ENCODE data around the gene PBX1.

Gene PBX1

DNA sequence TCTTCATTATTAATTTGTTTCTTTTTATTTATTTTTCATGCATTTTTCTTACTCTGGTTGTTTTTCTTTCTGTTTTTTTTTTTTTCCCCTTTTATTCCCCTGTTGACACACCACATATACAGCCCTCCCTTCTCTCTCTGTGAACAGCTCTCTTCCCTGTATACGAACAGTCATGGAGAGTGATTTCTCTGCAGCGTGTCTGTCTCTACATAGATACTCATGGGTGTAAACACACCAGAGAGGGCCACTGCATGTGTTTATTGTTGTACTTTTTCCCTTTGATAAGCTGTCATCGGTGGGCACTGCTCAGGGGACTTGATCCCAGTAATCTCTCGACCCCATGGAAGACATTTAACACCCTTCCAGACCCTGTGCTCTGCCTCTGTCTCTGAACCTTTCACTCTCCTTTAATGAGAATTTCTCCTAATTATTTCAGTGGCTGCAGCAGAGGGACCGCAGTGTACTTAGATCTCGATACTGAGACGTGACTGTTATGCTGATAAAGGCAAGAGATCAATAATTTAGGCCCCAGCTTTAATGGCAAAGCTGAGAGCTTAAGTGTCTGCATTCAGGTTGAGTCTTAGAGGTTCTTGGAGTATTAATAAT lies 113.1 kb downstream of the PBX1 start:
- H3K4me2 ChIP-seq (ENCODE audit: low read length) = no peak overlapping the region
- no peak overlapping the region for H3K27ac ChIP-seq (ENCODE audit: low read length)
- H3K4me3 ChIP-seq (ENCODE audit: low read length) = no peak overlapping the region
- H3K9ac ChIP-seq (ENCODE audit: low read length) = no peak overlapping the region
- H3K9me3 ChIP-seq (ENCODE audit: insufficient read depth, low read length) = peaks cover 3% of the 10 kb centered on the region; the same call in 1 of the 2 replicates
- no peaks in the 10 kb centered on the region for H4K20me1 ChIP-seq (ENCODE audit: insufficient read depth, low read length)
- H3K27me3 ChIP-seq (ENCODE audit: low read depth, low read length) = no peaks in the 10 kb centered on the region
- no peak overlapping the region for H2AFZ ChIP-seq (ENCODE audit: low read depth, low read length)
- TF ChIP-seq, protein P1, sequence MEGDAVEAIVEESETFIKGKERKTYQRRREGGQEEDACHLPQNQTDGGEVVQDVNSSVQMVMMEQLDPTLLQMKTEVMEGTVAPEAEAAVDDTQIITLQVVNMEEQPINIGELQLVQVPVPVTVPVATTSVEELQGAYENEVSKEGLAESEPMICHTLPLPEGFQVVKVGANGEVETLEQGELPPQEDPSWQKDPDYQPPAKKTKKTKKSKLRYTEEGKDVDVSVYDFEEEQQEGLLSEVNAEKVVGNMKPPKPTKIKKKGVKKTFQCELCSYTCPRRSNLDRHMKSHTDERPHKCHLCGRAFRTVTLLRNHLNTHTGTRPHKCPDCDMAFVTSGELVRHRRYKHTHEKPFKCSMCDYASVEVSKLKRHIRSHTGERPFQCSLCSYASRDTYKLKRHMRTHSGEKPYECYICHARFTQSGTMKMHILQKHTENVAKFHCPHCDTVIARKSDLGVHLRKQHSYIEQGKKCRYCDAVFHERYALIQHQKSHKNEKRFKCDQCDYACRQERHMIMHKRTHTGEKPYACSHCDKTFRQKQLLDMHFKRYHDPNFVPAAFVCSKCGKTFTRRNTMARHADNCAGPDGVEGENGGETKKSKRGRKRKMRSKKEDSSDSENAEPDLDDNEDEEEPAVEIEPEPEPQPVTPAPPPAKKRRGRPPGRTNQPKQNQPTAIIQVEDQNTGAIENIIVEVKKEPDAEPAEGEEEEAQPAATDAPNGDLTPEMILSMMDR (IDR thresholded peaks at IDR 0.05; ENCODE audit: low read depth, low read length) = no peak
- TF ChIP-seq EZH2phosphoT487 (IDR thresholded peaks at IDR 0.05; ENCODE audit: low read depth) = no peak
- no peaks in the 10 kb centered on the region for H3K4me1 ChIP-seq (ENCODE audit: low read length)
- no peaks in the 10 kb centered on the region for H3K79me2 ChIP-seq (ENCODE audit: low read length)
- H3K36me3 ChIP-seq (replicated peaks; ENCODE audit: low read depth, low read length) = no peaks in the 10 kb centered on the region

DNA sequence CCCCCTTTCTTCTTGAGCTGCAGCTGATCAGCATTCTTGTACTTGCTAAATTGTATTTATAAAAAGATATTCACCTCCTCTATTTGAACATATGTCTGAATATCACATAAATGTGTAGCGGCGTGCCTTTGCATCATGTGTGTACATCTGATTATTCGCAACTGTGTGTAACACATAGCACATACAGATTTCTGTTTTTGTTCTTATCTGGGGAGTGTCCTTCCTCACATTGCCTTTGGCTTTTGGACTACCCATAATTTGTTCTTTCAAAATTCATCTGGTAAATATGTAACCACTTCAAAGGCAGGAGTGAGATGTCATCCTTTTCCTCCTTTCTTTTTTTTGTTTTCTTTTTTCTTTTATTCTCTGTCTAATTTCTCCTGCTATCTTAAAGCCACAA lies 113.6 kb downstream of the PBX1 start:
- H3K9me3 ChIP-seq (ENCODE audit: insufficient read depth, low read length) = peaks cover 3% of the 10 kb centered on the region; the same call in 1 of the 2 replicates
- H3K4me3 ChIP-seq (ENCODE audit: low read length) = no peak overlapping the region
- no peaks in the 10 kb centered on the region for H3K27me3 ChIP-seq (ENCODE audit: low read depth, low read length)
- TF ChIP-seq, protein P1 (IDR thresholded peaks at IDR 0.05; ENCODE audit: low read depth, low read length) = no peak
- no peak for TF ChIP-seq EZH2phosphoT487 (IDR thresholded peaks at IDR 0.05; ENCODE audit: low read depth)
- H2AFZ ChIP-seq (ENCODE audit: low read depth, low read length) = no peak overlapping the region
- H3K79me2 ChIP-seq (ENCODE audit: low read length) = no peaks in the 10 kb centered on the region
- no peak overlapping the region for H3K4me2 ChIP-seq (ENCODE audit: low read length)
- H3K4me1 ChIP-seq (ENCODE audit: low read length) = no peaks in the 10 kb centered on the region
- H3K9ac ChIP-seq (ENCODE audit: low read length) = no peak overlapping the region
- H3K27ac ChIP-seq (ENCODE audit: low read length) = no peak overlapping the region
- H3K36me3 ChIP-seq (replicated peaks; ENCODE audit: low read depth, low read length) = no peaks in the 10 kb centered on the region
- H4K20me1 ChIP-seq (ENCODE audit: insufficient read depth, low read length) = no peaks in the 10 kb centered on the region

DNA sequence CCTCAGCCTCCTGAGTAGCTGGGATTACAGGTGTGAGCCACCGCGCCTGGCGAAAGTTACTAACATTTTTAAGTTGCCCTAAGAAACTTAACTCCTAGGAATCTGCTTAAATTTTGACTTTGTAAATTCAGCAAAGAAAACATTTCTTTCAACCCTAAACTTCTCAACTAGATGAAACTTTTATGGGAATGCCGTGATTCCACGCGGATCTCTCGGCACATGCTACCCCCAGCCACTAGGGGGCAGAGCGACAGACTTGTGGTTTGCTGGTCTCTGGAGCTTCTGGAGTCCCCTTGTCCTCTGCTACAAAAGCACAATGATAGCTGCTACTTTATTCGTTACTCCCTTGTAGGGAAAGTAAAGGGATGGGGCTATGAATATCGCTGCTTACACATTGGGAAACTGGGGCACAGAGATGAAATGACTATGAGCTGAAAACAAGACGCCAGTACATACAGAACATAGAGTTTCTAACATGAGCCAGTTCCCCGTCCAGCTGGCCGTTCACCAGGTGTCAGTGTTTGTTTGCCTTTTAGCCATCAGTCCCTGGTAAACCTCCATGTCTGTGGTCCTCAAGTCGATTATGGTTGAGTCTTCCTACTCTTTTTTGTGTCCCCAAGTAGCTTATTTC lies 114.7 kb downstream of the PBX1 start:
- H3K9ac ChIP-seq (ENCODE audit: low read length) = no peak overlapping the region
- no peaks in the 10 kb centered on the region for H3K4me1 ChIP-seq (ENCODE audit: low read length)
- H2AFZ ChIP-seq (ENCODE audit: low read depth, low read length) = no peak overlapping the region
- TF ChIP-seq, protein P1 (IDR thresholded peaks at IDR 0.05; ENCODE audit: low read depth, low read length) = peak; percentile 67
- TF ChIP-seq EZH2phosphoT487 (IDR thresholded peaks at IDR 0.05; ENCODE audit: low read depth) = no peak
- H3K9me3 ChIP-seq (ENCODE audit: insufficient read depth, low read length) = peaks cover 3% of the 10 kb centered on the region; the same call in 1 of the 2 replicates
- no peaks in the 10 kb centered on the region for H3K27me3 ChIP-seq (ENCODE audit: low read depth, low read length)
- no peaks in the 10 kb centered on the region for H3K36me3 ChIP-seq (replicated peaks; ENCODE audit: low read depth, low read length)
- H3K4me2 ChIP-seq (ENCODE audit: low read length) = no peak overlapping the region
- H3K4me3 ChIP-seq (ENCODE audit: low read length) = no peak overlapping the region
- no peaks in the 10 kb centered on the region for H3K79me2 ChIP-seq (ENCODE audit: low read length)
- H4K20me1 ChIP-seq (ENCODE audit: insufficient read depth, low read length) = no peaks in the 10 kb centered on the region
- no peak overlapping the region for H3K27ac ChIP-seq (ENCODE audit: low read length)

DNA sequence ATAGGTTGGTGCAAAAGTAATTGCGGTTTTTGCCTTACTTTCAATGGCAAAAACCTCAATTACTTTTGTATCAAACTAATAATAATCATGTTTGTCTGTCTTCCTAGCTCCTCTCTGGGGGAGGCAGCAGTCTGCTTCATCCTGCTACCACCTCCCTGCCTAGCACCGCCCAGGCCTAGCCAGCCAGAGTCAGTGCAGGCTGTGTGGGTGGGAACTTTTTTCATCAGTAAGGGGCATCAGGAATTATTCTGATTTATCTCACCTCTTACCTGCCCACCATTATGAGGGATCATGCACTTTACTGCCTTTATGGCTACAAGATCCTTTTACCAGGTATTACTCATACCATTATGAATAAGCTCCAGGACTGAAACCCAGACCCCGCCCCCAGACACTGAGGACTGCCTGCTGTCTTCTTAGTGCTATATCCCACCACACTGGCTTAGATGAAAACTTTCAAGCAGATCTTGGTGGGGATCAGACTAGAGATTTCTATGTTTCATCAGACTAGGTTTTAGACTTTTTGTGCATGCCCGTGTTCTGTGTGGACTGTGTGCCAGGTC lies 116.4 kb downstream of the PBX1 start:
- no peaks in the 10 kb centered on the region for H3K79me2 ChIP-seq (ENCODE audit: low read length)
- TF ChIP-seq, protein P1 (IDR thresholded peaks at IDR 0.05; ENCODE audit: low read depth, low read length) = no peak
- no peak for TF ChIP-seq EZH2phosphoT487 (IDR thresholded peaks at IDR 0.05; ENCODE audit: low read depth)
- no peaks in the 10 kb centered on the region for H3K9me3 ChIP-seq (ENCODE audit: insufficient read depth, low read length)
- no peak overlapping the region for H3K4me2 ChIP-seq (ENCODE audit: low read length)
- no peak overlapping the region for H3K27ac ChIP-seq (ENCODE audit: low read length)
- H3K4me3 ChIP-seq (ENCODE audit: low read length) = no peak overlapping the region
- no peaks in the 10 kb centered on the region for H3K36me3 ChIP-seq (replicated peaks; ENCODE audit: low read depth, low read length)
- H3K4me1 ChIP-seq (ENCODE audit: low read length) = no peaks in the 10 kb centered on the region
- no peaks in the 10 kb centered on the region for H3K27me3 ChIP-seq (ENCODE audit: low read depth, low read length)
- no peak overlapping the region for H3K9ac ChIP-seq (ENCODE audit: low read length)
- no peaks in the 10 kb centered on the region for H4K20me1 ChIP-seq (ENCODE audit: insufficient read depth, low read length)
- no peak overlapping the region for H2AFZ ChIP-seq (ENCODE audit: low read depth, low read length)

Measured in OCI-LY3 (cell line).